HG03108 (cell line): ENCODE measurements around the gene TMCO4.

Experiments used
- ATAC-seq: cut with Tn5 transposase; IDR thresholded peaks from one replicate; pipeline ENCODE4 v1.9.1; 2021; ENCODE audit warnings: moderate library complexity; ENCODE audit not compliant: unreplicated experiment

TMCO4 gene

DNA sequence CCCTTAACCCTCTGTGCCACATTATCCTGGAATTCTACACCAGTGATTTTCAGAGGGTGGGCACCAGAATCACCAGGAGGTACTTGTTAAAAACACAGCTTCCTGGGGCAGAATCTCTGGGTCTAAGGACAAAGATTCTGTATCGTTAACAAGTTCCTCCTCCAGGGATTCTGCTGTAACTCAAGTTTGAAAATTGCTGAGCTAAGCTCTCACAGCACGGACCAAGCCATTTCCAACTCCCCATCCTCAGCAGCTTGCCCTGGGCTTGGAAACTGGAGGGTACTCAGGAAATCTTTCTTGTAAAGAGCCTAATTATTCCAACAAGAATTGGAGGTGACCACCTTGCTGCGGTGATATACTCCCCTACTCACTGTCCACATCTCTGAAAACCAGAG is 48.8 kb downstream of the TMCO4 start:
- ATAC-seq, result no peak

DNA sequence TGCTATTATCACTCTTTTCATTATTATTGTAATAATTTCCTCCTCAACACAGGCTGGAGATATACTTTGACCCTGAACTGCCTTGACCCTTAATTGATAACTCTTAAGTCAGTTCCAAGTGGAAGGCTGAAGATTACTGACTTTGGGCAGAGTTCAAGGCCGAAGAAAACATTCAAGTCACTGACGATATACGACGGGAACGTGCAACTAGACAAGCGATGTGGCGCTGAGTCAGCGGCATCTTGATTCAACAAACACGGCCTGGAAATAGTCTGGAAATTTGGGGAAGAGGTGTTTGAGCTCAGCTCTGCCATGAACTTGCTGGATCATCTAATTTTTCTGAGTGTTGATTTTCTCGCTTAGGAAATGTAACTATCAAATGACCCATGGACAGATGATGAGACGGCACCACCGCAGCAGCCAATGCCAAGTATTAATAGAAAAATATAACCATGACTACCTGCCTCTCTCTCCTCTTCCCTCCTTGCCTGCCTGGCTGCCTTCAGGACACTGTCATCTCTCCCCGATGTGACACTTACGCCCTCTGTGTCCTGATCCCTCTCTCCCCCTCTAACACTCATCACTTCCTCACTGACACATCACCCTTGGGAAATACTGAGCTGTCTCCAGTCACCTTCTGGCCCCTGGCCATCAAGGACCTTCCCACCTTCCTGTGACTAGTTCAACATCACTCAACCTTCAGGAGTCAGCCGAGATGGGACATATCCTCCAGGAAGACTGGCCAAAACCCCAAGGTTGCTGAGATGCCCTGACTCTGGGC is 49.4 kb downstream of the TMCO4 start:
- no peak for ATAC-seq

GRCh38 chr1:19749685-19750084 is 50.0 kb downstream of the TMCO4 start:
- ATAC-seq, result no peak

- no peak for ATAC-seq
These were observed 52.0 kb downstream of the TMCO4 start for GRCh38 chr1:19747761-19748160.

DNA sequence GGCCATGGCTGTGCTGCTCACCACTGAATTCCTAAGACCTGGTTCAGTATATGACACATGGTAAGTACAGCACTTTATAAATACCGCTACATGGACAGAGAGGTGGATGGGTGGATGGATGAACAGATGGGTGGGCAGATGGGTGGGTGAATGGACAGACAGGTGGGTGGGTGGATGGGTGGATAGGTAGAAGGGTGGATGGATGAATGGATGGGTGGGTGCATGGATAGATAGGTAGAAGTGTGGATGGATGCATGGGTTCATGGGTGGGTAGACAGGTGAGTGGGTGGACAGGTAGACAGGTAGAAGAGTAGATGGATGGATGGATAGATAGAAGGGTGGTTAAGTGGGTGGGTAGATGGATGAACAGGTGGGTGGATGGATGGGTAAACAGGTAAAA is 54.8 kb downstream of the TMCO4 start:
- ATAC-seq, result no peak

DNA sequence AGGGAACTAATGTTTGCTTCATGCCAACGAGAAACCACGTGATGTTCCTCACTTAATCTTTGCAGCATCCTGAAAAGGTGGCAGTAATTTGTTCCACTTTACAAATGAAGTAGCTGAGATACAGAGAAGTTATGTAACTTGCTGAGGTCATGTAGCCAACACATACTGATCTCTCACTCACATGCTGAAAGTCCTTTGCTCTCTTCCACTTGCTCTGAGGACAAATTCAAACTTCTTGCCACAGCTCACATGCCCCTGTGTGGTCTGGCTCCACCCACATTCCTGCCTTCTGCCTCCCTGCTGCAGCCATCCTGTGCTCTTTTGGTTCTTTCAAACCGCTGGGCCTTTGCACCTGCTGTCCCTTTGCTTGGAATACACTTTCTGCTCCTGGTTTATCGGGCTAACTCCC is 55.4 kb downstream of the TMCO4 start:
- no peak for ATAC-seq

DNA sequence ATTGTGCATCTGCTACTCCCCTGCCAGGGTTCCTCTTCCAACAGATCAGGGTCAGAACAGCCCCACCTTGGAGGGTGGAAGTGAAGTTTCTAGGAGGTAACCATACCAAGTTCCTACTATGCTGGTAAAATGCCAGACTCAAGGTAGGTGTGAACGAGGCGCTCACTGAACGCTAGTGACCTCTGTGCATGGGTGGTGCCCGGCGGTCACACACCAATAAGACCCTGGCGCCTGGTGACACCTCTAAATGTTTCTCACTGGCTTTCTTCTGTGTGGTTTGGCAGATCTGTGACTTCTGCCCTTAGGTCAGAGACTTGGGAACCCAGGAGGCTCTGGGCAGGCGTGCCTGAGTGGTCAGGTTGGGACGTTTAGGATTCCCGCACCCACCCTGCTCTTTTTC is 55.9 kb downstream of the TMCO4 start:
- ATAC-seq, result no peak

DNA sequence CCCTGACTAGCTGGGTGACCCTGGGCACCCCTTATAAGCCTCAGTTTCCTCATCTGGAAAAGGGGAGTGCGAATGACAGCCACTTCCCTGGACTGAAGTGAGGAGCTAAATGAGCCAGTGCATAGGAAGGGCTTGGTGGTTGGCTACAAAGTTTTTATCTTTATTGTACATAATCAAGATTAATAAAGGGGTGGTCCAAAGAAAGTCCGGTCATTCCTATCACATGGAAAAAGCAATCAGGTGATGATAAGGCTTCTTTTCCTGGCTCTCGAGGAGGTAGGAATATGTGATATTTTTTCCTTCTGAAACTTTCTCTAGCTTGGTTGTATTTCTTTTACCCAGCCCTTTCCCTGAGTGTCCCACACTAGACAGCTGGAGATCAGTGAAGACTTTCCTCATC is 56.5 kb downstream of the TMCO4 start:
- no peak for ATAC-seq

DNA sequence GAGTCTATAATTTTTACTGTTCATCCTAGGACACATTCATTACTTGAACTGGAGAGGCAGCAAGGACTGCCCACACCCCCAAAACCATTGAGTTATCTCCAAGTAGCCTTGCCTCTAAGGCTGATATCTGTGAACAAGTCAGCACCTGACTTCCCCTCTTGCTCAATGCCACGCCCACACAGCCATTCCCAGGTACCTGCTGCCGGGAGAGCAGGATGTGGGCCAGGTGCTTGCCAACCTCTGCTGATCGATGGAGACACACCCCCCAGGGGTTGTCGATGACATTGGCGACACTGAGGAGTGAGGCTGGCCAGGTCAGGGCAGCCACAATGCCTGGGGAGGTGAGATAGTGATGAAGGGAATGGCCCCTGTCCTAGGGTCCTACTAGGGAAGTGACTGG is 60.1 kb downstream of the TMCO4 start:
- no peak for ATAC-seq

DNA sequence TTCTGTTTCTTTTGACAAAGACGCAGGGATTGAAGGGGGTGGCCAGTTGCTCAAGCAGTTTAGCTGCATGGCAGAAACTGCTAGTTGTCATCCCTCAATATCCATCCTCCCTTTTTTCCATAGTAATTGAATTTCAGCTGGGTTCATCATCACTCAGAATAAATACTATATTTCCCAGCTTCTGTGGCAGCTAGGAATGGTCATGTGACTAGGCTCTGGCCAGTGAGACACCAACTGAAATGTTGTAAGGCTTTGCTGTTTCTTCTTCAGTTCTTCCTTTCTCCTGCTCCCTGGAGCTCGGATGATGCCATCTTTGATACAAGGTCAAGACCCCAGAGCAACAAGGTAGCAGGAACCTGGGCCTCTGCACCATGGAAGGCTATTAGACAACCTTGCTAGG is 61.0 kb downstream of the TMCO4 start:
- ATAC-seq, result no peak

- ATAC-seq, result no peak
These were observed 61.6 kb downstream of the TMCO4 start for GRCh38 chr1:19738076-19738475.

DNA sequence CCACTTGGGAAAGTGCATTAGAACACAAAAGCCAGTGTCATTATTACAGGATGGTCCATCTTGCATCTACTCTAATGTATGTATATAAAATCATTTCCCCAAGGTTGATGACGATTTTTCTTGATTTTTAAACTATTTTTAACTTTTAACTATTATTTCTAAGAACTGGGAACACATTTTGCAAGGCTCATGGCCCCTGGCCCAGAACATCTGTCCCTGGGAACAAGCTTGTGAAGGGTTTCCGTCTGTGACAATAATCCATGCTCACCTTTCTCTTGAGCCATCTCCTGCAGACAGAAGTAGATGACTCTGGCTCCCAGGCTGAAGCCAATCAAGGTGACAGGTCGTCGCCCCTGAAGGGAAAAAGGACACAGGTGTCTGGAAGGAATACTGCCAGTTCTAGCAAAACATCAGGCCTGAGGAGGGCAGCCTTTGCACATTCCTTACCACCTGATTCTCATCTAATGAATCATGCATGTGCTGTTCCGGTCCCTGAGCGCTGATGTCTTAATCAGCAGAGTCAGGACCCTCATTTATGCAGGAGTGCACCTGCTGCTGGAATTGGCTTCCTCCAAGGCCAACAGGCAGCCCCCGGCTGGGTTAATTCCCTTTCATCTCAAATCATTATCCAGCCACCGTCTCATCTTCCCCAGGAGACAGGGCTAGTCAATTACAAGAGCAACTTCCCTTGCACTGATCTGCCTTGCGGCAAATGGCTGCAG is 62.5 kb downstream of the TMCO4 start:
- ATAC-seq, result no peak

DNA sequence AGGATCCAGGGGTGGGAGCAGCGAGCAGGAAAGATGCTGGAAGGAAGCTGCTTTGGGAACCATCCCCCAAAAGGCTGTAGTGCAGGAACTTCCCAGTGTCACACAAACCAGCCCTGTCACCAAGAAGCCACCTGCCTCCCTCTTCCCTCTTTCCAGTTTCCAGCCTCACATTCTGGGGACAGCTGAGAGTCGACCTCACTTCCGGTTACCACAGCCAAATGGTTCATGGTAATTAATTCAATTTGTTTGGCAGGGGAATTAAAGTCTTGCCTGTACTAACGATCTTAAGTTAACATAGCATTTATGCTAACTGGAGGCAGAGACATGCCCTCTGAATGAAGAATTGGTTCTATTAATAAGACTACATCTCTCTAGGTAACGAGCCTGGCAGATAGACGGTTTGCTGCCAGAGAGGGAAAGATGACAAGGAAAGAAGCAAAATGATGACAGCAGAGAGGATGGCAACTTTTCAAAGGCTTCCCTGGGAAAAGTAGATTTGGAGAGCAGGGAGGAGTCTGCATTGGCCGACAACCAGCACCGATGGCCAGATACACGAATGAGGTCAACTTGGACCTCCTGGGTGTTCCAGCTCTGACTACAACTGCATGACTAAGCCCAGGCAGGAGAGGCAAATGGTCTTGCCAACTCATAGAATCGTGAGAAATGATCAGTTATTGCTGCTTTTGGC is 64.1 kb downstream of the TMCO4 start:
- ATAC-seq, result no peak

- no peak for ATAC-seq
These were observed 65.2 kb downstream of the TMCO4 start for GRCh38 chr1:19734472-19734999.

GRCh38 chr1:19734056-19734455 is 65.7 kb downstream of the TMCO4 start:
- ATAC-seq, result no peak

- ATAC-seq, result no peak
These were observed 66.1 kb downstream of the TMCO4 start for GRCh38 chr1:19733615-19734014.

GRCh38 chr1:19731311-19731821 is 68.3 kb downstream of the TMCO4 start:
- ATAC-seq, result no peak

DNA sequence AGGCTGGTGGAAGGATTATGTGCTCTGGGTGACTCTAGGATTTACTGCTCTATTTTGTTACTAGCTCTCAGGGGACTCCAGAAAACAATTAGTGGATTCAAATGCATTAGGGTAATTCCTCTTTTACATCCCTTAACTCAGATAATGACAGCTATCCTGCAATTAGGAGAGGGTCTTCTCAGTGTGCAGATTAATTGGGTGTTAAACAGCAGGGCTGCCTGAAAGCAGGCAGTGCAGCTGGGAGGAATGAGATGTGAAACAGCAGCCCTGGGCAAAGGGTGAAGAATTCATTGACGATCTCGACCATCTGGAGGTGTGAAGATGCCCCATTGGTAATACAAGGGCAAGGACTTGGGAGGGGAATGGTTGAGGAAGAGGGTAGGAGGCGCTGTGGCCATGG is 68.9 kb downstream of the TMCO4 start:
- no peak for ATAC-seq

GRCh38 chr1:19730232-19730631 is 69.5 kb downstream of the TMCO4 start:
- ATAC-seq, result no peak

DNA sequence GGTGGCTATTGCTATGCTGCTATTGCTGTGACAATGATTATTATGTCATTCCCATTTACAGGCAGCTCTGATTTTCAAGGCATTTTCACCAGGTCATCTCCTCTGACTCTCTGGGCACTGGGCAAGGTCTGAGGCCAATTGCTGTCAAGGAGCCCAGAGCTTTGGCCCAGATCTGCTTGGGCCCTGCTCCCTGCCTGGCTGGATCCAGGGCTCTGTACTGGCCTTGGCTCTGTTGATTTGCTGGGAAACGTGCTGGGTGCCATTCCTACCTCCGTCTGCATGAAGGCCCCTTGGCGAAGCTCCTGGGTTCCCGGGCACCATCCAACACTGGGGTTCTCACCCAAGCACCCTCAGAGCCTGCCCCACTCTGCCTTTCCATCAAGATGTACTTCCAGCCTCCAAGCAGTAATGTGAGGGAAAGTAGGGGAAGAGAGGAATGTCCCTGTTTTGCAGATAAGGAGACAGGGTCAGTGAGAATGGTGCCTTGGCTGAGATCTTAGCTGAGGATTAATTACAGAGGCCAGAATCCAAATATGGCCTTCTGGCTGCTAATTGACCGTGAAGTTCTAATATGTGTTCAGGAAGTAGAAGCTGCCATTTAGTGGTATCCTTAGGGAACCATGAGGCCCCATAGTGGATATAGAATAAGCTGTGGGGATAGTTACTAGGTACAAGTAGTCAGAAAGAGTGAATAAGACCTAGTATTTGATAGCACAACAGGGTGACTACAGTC is 71.1 kb downstream of the TMCO4 start:
- no peak for ATAC-seq

GRCh38 chr1:19725606-19726005 is 74.1 kb downstream of the TMCO4 start:
- no peak for ATAC-seq
